WTC11 (cell line): ENCODE measurements around the gene ATP2A2. TPM values are rescaled to one million over a fixed set of nuclear protein-coding genes. Genes with fewer than 3 reads are reported as not detected.

ENCODE experiments used
- ATAC-seq: fragments of 200-7000 bp; cut with Tn5 transposase; 2 replicates; pipeline ENCODE4 v1.10.0; 2021; ENCODE audit warnings: mild to moderate bottlenecking, moderate library complexity
- CTCF ChIA-PET: fragments of 300-600 bp; sonication (Branson Sonifier 250); formaldehyde crosslinking; loops from one replicate; lab custom pipeline; 2021; ENCODE audit warnings: antibody characterized with exemption; lab: Charles Lee
- POLR2A ChIA-PET: fragments of 350-600 bp; sonication (Branson Sonifier 250); formaldehyde crosslinking; loops from one replicate; lab custom pipeline; 2021; ENCODE audit warnings: antibody characterized with exemption; lab: Charles Lee
- DNase-seq: peaks from one replicate; pipeline ENCODE4 v3.0.0; 2021; ENCODE audit warnings: low spot score
- H3K27ac Mint-ChIP-seq: 2 replicates; pipeline ENCODE4 v1.8.0; 2021; ENCODE audit warnings: mixed read lengths
- H3K27me3 Mint-ChIP-seq: 2 replicates; pipeline ENCODE4 v1.8.0; 2021; ENCODE audit warnings: low read depth, mild to moderate bottlenecking, moderate library complexity, mixed read lengths
- H3K36me3 Mint-ChIP-seq: 2 replicates; pipeline ENCODE4 v1.8.0; 2021; ENCODE audit warnings: mixed read lengths
- H3K4me1 Mint-ChIP-seq: 2 replicates; pipeline ENCODE4 v1.8.0; 2022; ENCODE audit warnings: mixed read lengths
- H3K4me3 Mint-ChIP-seq: 2 replicates; pipeline ENCODE4 v1.8.0; 2021; ENCODE audit warnings: mild to moderate bottlenecking, moderate library complexity, mixed read lengths
- H3K9me3 Mint-ChIP-seq: 2 replicates; pipeline ENCODE4 v1.8.0; 2021; ENCODE audit warnings: mixed read lengths
- ATF1 ChIP-seq: sonication (generic); formaldehyde crosslinking; IDR thresholded peaks from 2 replicates; pipeline ENCODE4 v1.8.1; 2023; ENCODE audit warnings: mild to moderate bottlenecking, moderate library complexity, missing genetic modification reagents
- CREM ChIP-seq: sonication (generic); formaldehyde crosslinking; IDR thresholded peaks from 2 replicates; pipeline ENCODE4 v1.8.1; 2022; ENCODE audit warnings: mild to moderate bottlenecking, missing genetic modification reagents, moderate library complexity
- ETV6 ChIP-seq: sonication (generic); formaldehyde crosslinking; IDR thresholded peaks from 2 replicates; pipeline ENCODE4 v1.8.1; 2022; ENCODE audit warnings: mild to moderate bottlenecking, missing genetic modification reagents
- FOXK1 ChIP-seq: sonication (generic); formaldehyde crosslinking; IDR thresholded peaks from 2 replicates; pipeline ENCODE4 v1.8.0; 2022; ENCODE audit warnings: mild to moderate bottlenecking, moderate library complexity, missing genetic modification reagents
- JAZF1 ChIP-seq: fragments of 250-450 bp; sonication (Bioruptor Pico); IDR thresholded peaks from 2 replicates; pipeline ENCODE4 v1.9.0; 2021; ENCODE audit warnings: moderate library complexity, mild to moderate bottlenecking, inconsistent platforms
- NFATC4 ChIP-seq: fragments of 250-450 bp; sonication (Bioruptor Pico); IDR thresholded peaks from 2 replicates; pipeline ENCODE4 v1.9.0; 2021; ENCODE audit warnings: mild to moderate bottlenecking
- NR1H2 ChIP-seq: sonication (generic); formaldehyde crosslinking; IDR thresholded peaks from 2 replicates; pipeline ENCODE4 v1.9.0; 2021; ENCODE audit warnings: mild to moderate bottlenecking, moderate library complexity, missing genetic modification reagents
- OVOL2 ChIP-seq: fragments of 250-450 bp; sonication (Bioruptor Pico); IDR thresholded peaks from 2 replicates; pipeline ENCODE4 v1.9.0; 2021; ENCODE audit warnings: mild to moderate bottlenecking, borderline replicate concordance
- SOX15 ChIP-seq: fragments of 250-450 bp; sonication (Bioruptor Pico); IDR thresholded peaks from 2 replicates; pipeline ENCODE4 v1.9.0; 2021; ENCODE audit warnings: mild to moderate bottlenecking
- ZBTB21 ChIP-seq: sonication (generic); formaldehyde crosslinking; IDR thresholded peaks from 2 replicates; pipeline ENCODE4 v1.8.1; 2023; ENCODE audit warnings: mild to moderate bottlenecking, missing genetic modification reagents, borderline replicate concordance
- ZNF396 ChIP-seq: fragments of 250-450 bp; sonication (Bioruptor Pico); IDR thresholded peaks from 2 replicates; pipeline ENCODE4 v1.8.0; 2021; ENCODE audit warnings: mild to moderate bottlenecking, moderate library complexity, borderline replicate concordance
- ZNF416 ChIP-seq: fragments of 250-450 bp; sonication (Bioruptor Pico); IDR thresholded peaks from 2 replicates; pipeline ENCODE4 v1.9.0; 2021; ENCODE audit warnings: mild to moderate bottlenecking, inconsistent platforms
- ZNF425 ChIP-seq: fragments of 250-450 bp; sonication (Bioruptor Pico); conservative IDR thresholded peaks from 2 replicates; pipeline ENCODE4 v1.9.0; 2021; ENCODE audit warnings: mild to moderate bottlenecking
- total RNA-seq: library from RNA; stranded (reverse); gene quantifications from 3 replicates; pipeline ENCODE4 v1.2.3, GENCODE V29; 2021
- TF ChIP-seq, protein P1 (sequence below): sonication (generic); formaldehyde crosslinking; IDR thresholded peaks from 2 replicates; pipeline ENCODE4 v1.8.1; 2022; ENCODE audit warnings: low read depth, mild to moderate bottlenecking, moderate library complexity, missing genetic modification reagents, borderline replicate concordance
- TF ChIP-seq, protein P2 (sequence below): fragments of 250-450 bp; sonication (Bioruptor Pico); IDR thresholded peaks from 2 replicates; pipeline ENCODE4 v1.9.0; 2021; ENCODE audit warnings: moderate library complexity, mild to moderate bottlenecking, inconsistent platforms, borderline replicate concordance
- TF ChIP-seq, protein P3 (sequence below): sonication (generic); formaldehyde crosslinking; IDR thresholded peaks from 2 replicates; pipeline ENCODE4 v1.8.0; 2023; ENCODE audit warnings: missing genetic modification reagents, mild to moderate bottlenecking, borderline replicate concordance

ATP2A2 gene
- total RNA-seq, 1 experiment from 2014 or later = 239 TPM

DNA sequence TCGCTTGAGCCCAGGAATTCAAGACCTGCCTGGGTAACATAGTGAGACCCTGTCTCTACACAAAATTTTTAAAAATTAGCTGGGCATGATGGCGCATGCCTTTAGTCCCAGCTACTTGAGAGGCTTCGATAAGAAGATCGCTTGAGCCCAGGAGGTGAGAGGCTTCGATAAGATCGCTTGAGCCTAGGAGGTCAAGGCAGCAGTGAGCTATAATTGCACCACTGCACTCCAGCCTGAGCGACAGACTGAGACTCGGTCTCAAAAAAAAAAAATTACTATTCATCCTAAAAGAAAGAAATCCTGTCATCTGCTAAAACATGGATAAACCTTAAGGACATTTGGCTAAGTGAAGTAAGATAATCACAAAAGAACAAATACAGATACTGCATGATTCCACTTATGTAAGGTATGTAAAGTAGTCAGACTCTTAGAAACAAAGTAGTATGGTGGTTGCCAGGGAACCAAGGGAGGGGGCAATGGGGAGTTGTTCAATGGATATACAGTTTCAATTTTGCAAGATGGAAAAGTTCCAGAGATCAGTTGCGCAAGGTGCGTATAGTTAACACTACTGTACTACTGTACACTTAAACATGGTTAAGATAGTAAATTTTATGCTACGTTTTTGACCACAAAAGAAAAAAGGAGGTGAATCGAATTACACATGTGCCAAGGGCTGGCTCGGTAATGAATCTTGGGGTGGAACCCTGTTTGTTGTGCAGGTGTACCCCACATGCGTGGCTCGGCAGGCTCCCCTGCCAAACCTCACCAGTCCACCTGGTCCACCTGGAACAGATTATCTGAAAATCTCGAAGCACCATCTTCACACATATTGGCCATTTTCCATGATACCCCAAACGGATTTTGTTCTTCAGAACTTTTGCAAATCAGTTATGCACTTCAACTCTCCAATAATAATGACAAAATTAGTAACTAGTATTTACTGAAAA lies 18.3 kb upstream of the ATP2A2 start:
- TF ChIP-seq, protein P1, sequence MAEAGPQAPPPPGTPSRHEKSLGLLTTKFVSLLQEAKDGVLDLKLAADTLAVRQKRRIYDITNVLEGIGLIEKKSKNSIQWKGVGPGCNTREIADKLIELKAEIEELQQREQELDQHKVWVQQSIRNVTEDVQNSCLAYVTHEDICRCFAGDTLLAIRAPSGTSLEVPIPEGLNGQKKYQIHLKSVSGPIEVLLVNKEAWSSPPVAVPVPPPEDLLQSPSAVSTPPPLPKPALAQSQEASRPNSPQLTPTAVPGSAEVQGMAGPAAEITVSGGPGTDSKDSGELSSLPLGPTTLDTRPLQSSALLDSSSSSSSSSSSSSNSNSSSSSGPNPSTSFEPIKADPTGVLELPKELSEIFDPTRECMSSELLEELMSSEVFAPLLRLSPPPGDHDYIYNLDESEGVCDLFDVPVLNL = no peak
- no peak for TF ChIP-seq ZNF416 (CRISPR knock-in tag)
- TF ChIP-seq JAZF1 (CRISPR knock-in tag) = no peak
- TF ChIP-seq NR1H2 = no peak
- no peak for TF ChIP-seq ETV6 (CRISPR knock-in tag)
- TF ChIP-seq CREM (CRISPR knock-in tag) = no peak
- no peak for TF ChIP-seq ZBTB21 (CRISPR knock-in tag)
- TF ChIP-seq, all 79 proteins: peak for 0
- H3K36me3 Mint-ChIP-seq = no peaks in the 10 kb centered on the region
- ChIA-PET CTCF (no interaction called here), POLR2A (no interaction called here)
- no peak for ATAC-seq
- peaks cover 12% of the 10 kb centered on the region for H3K4me1 Mint-ChIP-seq
- no peak for DNase-seq
- H3K27me3 Mint-ChIP-seq = peaks cover 2% of the 10 kb centered on the region; the same call in 1 of the 2 replicates
- no peak overlapping the region for H3K27ac Mint-ChIP-seq
- no peak overlapping the region for H3K4me3 Mint-ChIP-seq
- H3K9me3 Mint-ChIP-seq = no peaks in the 10 kb centered on the region

GRCh38 chr12:110266381-110266960 lies 14.6 kb upstream of the ATP2A2 start:
- H3K36me3 Mint-ChIP-seq = no peaks in the 10 kb centered on the region
- H3K9me3 Mint-ChIP-seq = no peaks in the 10 kb centered on the region
- ChIA-PET CTCF (interaction anchor here (0.6 kb wide), 1 partner anchor 149 kb away, joined by 3 read pairs; no protein-coding TSS in a partner anchor), POLR2A (no interaction called here)
- H3K27ac Mint-ChIP-seq = no peak overlapping the region
- H3K4me1 Mint-ChIP-seq = peaks cover 40% of the 10 kb centered on the region
- TF ChIP-seq ZNF425 (CRISPR knock-in tag) = no peak
- TF ChIP-seq SOX15 (CRISPR knock-in tag) = no peak
- TF ChIP-seq ATF1 (CRISPR knock-in tag) = no peak
- TF ChIP-seq, protein P2, sequence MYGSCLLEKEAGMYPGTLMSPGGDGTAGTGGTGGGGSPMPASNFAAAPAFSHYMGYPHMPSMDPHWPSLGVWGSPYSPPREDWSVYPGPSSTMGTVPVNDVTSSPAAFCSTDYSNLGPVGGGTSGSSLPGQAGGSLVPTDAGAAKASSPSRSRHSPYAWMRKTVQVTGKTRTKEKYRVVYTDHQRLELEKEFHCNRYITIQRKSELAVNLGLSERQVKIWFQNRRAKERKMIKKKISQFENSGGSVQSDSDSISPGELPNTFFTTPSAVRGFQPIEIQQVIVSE = no peak
- TF ChIP-seq, protein P3, sequence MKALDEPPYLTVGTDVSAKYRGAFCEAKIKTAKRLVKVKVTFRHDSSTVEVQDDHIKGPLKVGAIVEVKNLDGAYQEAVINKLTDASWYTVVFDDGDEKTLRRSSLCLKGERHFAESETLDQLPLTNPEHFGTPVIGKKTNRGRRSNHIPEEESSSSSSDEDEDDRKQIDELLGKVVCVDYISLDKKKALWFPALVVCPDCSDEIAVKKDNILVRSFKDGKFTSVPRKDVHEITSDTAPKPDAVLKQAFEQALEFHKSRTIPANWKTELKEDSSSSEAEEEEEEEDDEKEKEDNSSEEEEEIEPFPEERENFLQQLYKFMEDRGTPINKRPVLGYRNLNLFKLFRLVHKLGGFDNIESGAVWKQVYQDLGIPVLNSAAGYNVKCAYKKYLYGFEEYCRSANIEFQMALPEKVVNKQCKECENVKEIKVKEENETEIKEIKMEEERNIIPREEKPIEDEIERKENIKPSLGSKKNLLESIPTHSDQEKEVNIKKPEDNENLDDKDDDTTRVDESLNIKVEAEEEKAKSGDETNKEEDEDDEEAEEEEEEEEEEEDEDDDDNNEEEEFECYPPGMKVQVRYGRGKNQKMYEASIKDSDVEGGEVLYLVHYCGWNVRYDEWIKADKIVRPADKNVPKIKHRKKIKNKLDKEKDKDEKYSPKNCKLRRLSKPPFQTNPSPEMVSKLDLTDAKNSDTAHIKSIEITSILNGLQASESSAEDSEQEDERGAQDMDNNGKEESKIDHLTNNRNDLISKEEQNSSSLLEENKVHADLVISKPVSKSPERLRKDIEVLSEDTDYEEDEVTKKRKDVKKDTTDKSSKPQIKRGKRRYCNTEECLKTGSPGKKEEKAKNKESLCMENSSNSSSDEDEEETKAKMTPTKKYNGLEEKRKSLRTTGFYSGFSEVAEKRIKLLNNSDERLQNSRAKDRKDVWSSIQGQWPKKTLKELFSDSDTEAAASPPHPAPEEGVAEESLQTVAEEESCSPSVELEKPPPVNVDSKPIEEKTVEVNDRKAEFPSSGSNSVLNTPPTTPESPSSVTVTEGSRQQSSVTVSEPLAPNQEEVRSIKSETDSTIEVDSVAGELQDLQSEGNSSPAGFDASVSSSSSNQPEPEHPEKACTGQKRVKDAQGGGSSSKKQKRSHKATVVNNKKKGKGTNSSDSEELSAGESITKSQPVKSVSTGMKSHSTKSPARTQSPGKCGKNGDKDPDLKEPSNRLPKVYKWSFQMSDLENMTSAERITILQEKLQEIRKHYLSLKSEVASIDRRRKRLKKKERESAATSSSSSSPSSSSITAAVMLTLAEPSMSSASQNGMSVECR = no peak
- TF ChIP-seq FOXK1 (CRISPR knock-in tag) = no peak
- TF ChIP-seq OVOL2 (CRISPR knock-in tag) = no peak
- no peak for TF ChIP-seq ZNF396 (CRISPR knock-in tag)
- no peak for TF ChIP-seq NFATC4
- no peak overlapping the region for H3K4me3 Mint-ChIP-seq
- DNase-seq (no peak), ATAC-seq (no peak)
- no peaks in the 10 kb centered on the region for H3K27me3 Mint-ChIP-seq
